MG63 (cell line): Measurements from ENCODE around the gene CYGB. TPM values are rescaled to one million over a fixed set of nuclear protein-coding genes. Genes with fewer than 3 reads are reported as not detected.

Source experiments
- total RNA-seq: library from RNA; depleted of rRNA; stranded (reverse); fragments of >200 nt; shearing (Covaris generic); gene quantifications from 2 replicates; pipeline ENCODE4 v1.2.3, GENCODE V29; 2014; ENCODE audit warnings: low replicate concordance; rRNA removed

The CYGB gene
- total RNA-seq, 1 experiment from 2014 or later, result 14.0 TPM

Other genes starting within 250 kb of the CYGB start
- gene QRICH2, start 229.4 kb downstream of the CYGB start, total RNA-seq, result 0.92 and 3.4 TPM in 2 replicates
- gene PRPSAP1, start 183.8 kb downstream of the CYGB start, total RNA-seq, result 64.7 and 72.1 TPM in 2 replicates
- 17.7 and 25.1 TPM in 2 replicates for gene SPHK1, start 153.1 kb downstream of the CYGB start, total RNA-seq
- 19.7 and 32.7 TPM in 2 replicates for gene UBE2O, start 84.6 kb downstream of the CYGB start, total RNA-seq
- gene AANAT, start 70.1 kb downstream of the CYGB start, total RNA-seq, result not detected in 2 replicates
- 5.9 and 20.9 TPM in 2 replicates for gene RHBDF2, start 36.3 kb downstream of the CYGB start, total RNA-seq
- gene PRCD, start 2.3 kb upstream of the CYGB start, total RNA-seq, result 1.2 TPM in 1 of 2 replicates, not detected in the other
- 0.15 and 0.30 TPM in 2 replicates for gene ST6GALNAC2, start 48.2 kb upstream of the CYGB start, total RNA-seq
- not detected in 2 replicates for gene ST6GALNAC1, start 106.0 kb upstream of the CYGB start, total RNA-seq
- 53.8 and 65.4 TPM in 2 replicates for gene MXRA7, start 173.3 kb upstream of the CYGB start, total RNA-seq
- gene JMJD6, start 188.9 kb upstream of the CYGB start, total RNA-seq, result 28.2 and 55.1 TPM in 2 replicates
- gene METTL23, start 189.1 kb upstream of the CYGB start, total RNA-seq, result 44.4 and 44.9 TPM in 2 replicates
- 292 and 619 TPM in 2 replicates for gene SRSF2, start 199.6 kb upstream of the CYGB start, total RNA-seq
- gene MFSD11, start 200.4 kb upstream of the CYGB start, total RNA-seq, result 23.8 and 24.9 TPM in 2 replicates